ENCODE data around the gene S1PR5. TPM values are rescaled to one million over a fixed set of nuclear protein-coding genes. Genes with fewer than 3 reads are reported as not detected.

The S1PR5 gene
- total and polyA plus RNA-seq, 2 of the 8 experiments (the other 6 are each of a cell fraction or from before 2014, with no cell fraction given), result 2.4 to 8.6 TPM

DNA sequence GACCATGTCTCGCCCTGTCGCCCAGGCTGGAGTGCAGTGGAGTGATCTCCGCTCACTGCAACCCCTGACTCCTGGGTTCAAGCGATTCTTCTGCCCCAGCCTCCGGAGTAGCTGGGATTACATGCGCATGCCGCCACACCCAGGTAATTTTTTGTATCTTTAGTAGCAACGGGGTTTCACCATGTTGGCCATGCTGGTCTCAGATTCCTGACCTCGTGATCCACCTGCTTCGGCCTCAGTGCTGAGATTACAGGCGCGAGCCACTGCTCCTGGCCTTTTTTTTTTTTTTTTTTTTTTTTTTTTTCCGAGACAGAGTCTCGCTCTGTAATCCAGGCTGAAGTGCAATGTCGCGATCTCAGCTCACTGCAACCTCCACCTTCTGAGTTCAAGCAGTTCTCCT lies 9.2 kb downstream of the S1PR5 start:
- Histone ChIP-seq H3K36me3 (ENCODE audit: control insufficient read depth in 2 of 4, insufficient read depth in 4 of 4, low read length in 3 of 4) (no peaks in the 10 kb centered on the region), H2BK120ac (replicated peaks; ENCODE audit: low read depth, low read length) (no peak overlapping the region), H3K23me2 (ENCODE audit: low read depth, low read length) (peaks cover 4% of the 10 kb centered on the region; the same call in 1 of the 2 replicates), H3K56ac (replicated peaks; ENCODE audit: insufficient read length, low read depth, low read length) (no peak overlapping the region), H3K9ac (replicated peaks in 1 of 4; ENCODE audit: extremely low read depth in 1 of 4, low read depth in 3 of 4, low read length in 3 of 4) (no peak overlapping the region), H2BK20ac (ENCODE audit: low read length) (no peak overlapping the region), H3K4me2 (ENCODE audit: insufficient read depth in 1 of 2, low read depth in 2 of 2, low read length in 2 of 2) (no peak overlapping the region), H3K4me3 (ENCODE audit: extremely low read depth in 1 of 4, insufficient read depth in 2 of 4, low read depth in 3 of 4, low read length in 4 of 4) (no peak overlapping the region), H2AK5ac (ENCODE audit: low read depth, low read length) (no peak overlapping the region), H3K4ac (replicated peaks; ENCODE audit: insufficient read length, low read depth, low read length) (no peak overlapping the region), H3K79me1 (ENCODE audit: low read depth, low read length) (no peaks in the 10 kb centered on the region), H3K27me3 (replicated peaks in 1 of 4; ENCODE audit: control insufficient read depth in 3 of 4, extremely low read depth in 1 of 4, insufficient read depth in 3 of 4, low read length in 3 of 4) (peaks cover 2 to 7% (median 6%) of the 10 kb centered on the region in 4 experiments; a peak in 6 of 7 replicates), H3K27ac (ENCODE audit: low read depth, low read length) (no peak overlapping the region), H4K5ac (ENCODE audit: insufficient read length, low read depth, low read length) (no peak overlapping the region), H3K9me3 (ENCODE audit: insufficient read depth in 2 of 2, low read depth in 1 of 2, low read length in 1 of 2) (no peaks in the 10 kb centered on the region), H2AFZ (ENCODE audit: low read length) (no peak overlapping the region), H4K20me1 (replicated peaks in 1 of 2; ENCODE audit: control insufficient read depth in 1 of 2, insufficient read depth in 2 of 2, low read length in 2 of 2) (peaks cover 1 to 2% of the 10 kb centered on the region in 2 experiments), H3K4me1 (replicated peaks in 1 of 4; ENCODE audit: control insufficient read depth in 3 of 4, insufficient read depth in 4 of 4, low read length in 3 of 4) (peaks cover 0 to 5% (median 3%) of the 10 kb centered on the region in 4 experiments; a peak in 5 of 7 replicates), H2BK12ac (ENCODE audit: low read depth, low read length) (no peak overlapping the region), H2BK5ac (ENCODE audit: low read depth, low read length) (no peak overlapping the region), H3K14ac (ENCODE audit: insufficient read length) (no peak overlapping the region), H4K91ac (replicated peaks; ENCODE audit: insufficient read length, low read length) (no peak overlapping the region), H3K79me2 (ENCODE audit: control insufficient read depth in 1 of 2, insufficient read depth in 2 of 2, low read length in 2 of 2) (no peaks in the 10 kb centered on the region), H4K8ac (ENCODE audit: extremely low read depth, insufficient read depth, low read length) (no peak overlapping the region), H3K18ac (ENCODE audit: extremely low read depth, low read length) (no peak overlapping the region), H3K23ac (ENCODE audit: insufficient read length) (no peak overlapping the region), H2BK15ac (ENCODE audit: low read length) (no peak overlapping the region)
- FAIRE-seq (no peak), DNase-seq (ENCODE audit: low read depth in 1 of 2, low spot score in 2 of 2) (no peak)
- TF ChIP-seq, protein P1, sequence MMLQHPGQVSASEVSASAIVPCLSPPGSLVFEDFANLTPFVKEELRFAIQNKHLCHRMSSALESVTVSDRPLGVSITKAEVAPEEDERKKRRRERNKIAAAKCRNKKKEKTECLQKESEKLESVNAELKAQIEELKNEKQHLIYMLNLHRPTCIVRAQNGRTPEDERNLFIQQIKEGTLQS (IDR thresholded peaks at IDR 0.05; ENCODE audit: insufficient read depth, low read depth, low read length), result no peak
- TF ChIP-seq CTBP2 (IDR thresholded peaks at IDR 0.05; ENCODE audit: borderline replicate concordance, insufficient read depth, insufficient read length, low read length) (no peak), BCL11A (IDR thresholded peaks at IDR 0.05; ENCODE audit: low read depth in 2 of 2, low read length in 2 of 2) (no peak), SIN3A (conservative IDR thresholded peaks at IDR 0.05 in 1 of 2, IDR thresholded peaks at IDR 0.05 in 1 of 2; ENCODE audit: low read depth in 1 of 2, low read length in 2 of 2) (no peak), KDM5A (IDR thresholded peaks at IDR 0.05; ENCODE audit: low read length) (no peak), SIX5 (IDR thresholded peaks at IDR 0.05; ENCODE audit: low read depth, low read length) (no peak), RFX5 (IDR thresholded peaks at IDR 0.05; ENCODE audit: borderline replicate concordance, low read depth, low read length) (no peak), EGR1 (IDR thresholded peaks at IDR 0.05; ENCODE audit: borderline replicate concordance, low read depth, low read length) (no peak), BACH1 (IDR thresholded peaks at IDR 0.05; ENCODE audit: low read length) (no peak), SIRT6 (IDR thresholded peaks at IDR 0.05; ENCODE audit: low read length) (no peak)
- 97% methylated on average over 9 of the region's 16 CpGs; no CpG with 5 or more reads in 1 of the 2 experiments for WGBS, 2 experiments (ENCODE audit: extremely low coverage in 1 of 2, insufficient coverage in 1 of 2, insufficient read length in 1 of 2, insufficient replicate concordance in 2 of 2, low coverage in 1 of 2, low lambda C conversion rate in 2 of 2, missing lambda C conversion rate in 1 of 2)
- CTCF ChIA-PET (ENCODE audit: partially characterized antibody), result interaction anchor here (0.7 to 6.5 kb wide), 15 partner anchors 10 to 87 kb away, joined by 3 to 55 read pairs (median 4); partner anchors contain the start of gene S1PR5
- POLR2A ChIA-PET (ENCODE audit: partially characterized antibody), result interaction anchor here (1.0 to 1.8 kb wide), 5 partner anchors 8 to 193 kb away, joined by 3 to 6 read pairs (median 4); partner anchors contain the start of gene QTRT1

All from H1 (cell line).